ENCODE measurements around the gene EHD2. TPM values are rescaled to one million over a fixed set of nuclear protein-coding genes. Genes with fewer than 3 reads are reported as not detected.

EHD2 gene
- total RNA-seq, 1 experiment from 2014 or later: 60.5 TPM

DNA sequence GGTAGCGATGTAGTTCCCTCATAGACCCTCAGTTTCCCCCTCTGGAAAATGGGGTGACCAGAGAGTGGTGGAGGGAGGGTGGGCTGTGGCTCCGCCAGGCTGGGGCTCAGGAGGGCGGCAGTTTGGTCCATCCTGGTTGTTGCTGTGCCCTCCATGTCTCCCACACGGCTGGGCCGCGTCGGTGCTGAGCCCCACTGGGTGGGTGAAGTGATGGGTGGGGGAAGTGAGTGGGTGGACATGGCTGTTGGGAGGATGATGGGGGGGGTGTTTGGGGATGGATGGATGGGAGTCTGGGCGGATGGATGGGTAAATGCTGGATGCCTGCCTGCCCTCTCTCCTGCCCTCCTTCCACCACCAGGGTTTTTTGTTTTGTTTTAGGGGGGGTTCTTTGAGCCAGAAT, 16.6 kb upstream of the EHD2 start:
- Histone ChIP-seq H3K4me1 (ENCODE audit: control insufficient read depth in 1 of 2, insufficient read depth in 2 of 2, low read length in 2 of 2) (peaks cover 3 to 8% of the 10 kb centered on the region in 2 experiments; a peak in 3 of 4 replicates), H3K27ac (ENCODE audit: low read depth, low read length) (no peak overlapping the region), H3K4me3 (replicated peaks in 1 of 2; ENCODE audit: low read depth in 1 of 2, low read length in 2 of 2) (no peak overlapping the region), H3K36me3 (ENCODE audit: control insufficient read depth in 1 of 2, insufficient read depth in 2 of 2, low read length in 2 of 2) (peaks cover 0 to 7% of the 10 kb centered on the region in 2 experiments; a peak in 2 of 4 replicates), H4K20me1 (ENCODE audit: insufficient read depth) (no peaks in the 10 kb centered on the region), H3K4me2 (ENCODE audit: low read length) (no peak overlapping the region), H3K9me2 (ENCODE audit: insufficient read depth) (no peaks in the 10 kb centered on the region), H3K9ac (ENCODE audit: low read length) (no peak overlapping the region), H3K79me2 (ENCODE audit: insufficient read depth, low read length) (no peaks in the 10 kb centered on the region), H2AFZ (ENCODE audit: low read depth, low read length, poor library complexity, severe bottlenecking) (no peak overlapping the region), H3K27me3 (ENCODE audit: insufficient read depth, low read length) (no peaks in the 10 kb centered on the region), H3K9me3 (ENCODE audit: control insufficient read depth in 1 of 2, insufficient read depth in 1 of 2, low read depth in 1 of 2, low read length in 2 of 2) (no peaks in the 10 kb centered on the region)
- DNase-seq (ENCODE audit: low read depth, low spot score) (no peak), ATAC-seq (no peak)
- intact Hi-C loops (cut with micrococcal nuclease): loop anchor here (5.0 to 10.0 kb wide), 2 partner anchors 94 to 402 kb away; no protein-coding TSS in a partner anchor
- ChIA-PET POLR2A (interaction anchor here (0.6 kb wide), 1 partner anchor 27 kb away, joined by 3 read pairs; no protein-coding TSS in a partner anchor), RAD21 (ENCODE audit: low non-redundant PET in 1 of 2, low total read pairs in 2 of 2, uncharacterized antibody in 2 of 2, unreplicated experiment in 2 of 2) (no interaction called here), CTCF (interaction anchor here (2.3 kb wide), 1 partner anchor 268 kb away, joined by 11 read pairs; no protein-coding TSS in a partner anchor)
- BruUV-seq (replicated peaks): no TSS peak
- TF ChIP-seq POLR2AphosphoS5 (IDR thresholded peaks at IDR 0.05; ENCODE audit: low read depth, low read length) (no peak), CEBPB (IDR thresholded peaks at IDR 0.05; ENCODE audit: low read depth) (no peak), ZFX (IDR thresholded peaks at IDR 0.05) (no peak), SRF (IDR thresholded peaks at IDR 0.05; ENCODE audit: low read depth) (no peak), SP1 (IDR thresholded peaks at IDR 0.05; ENCODE audit: low read depth) (no peak), ZNF274 (IDR thresholded peaks at IDR 0.05; ENCODE audit: low read depth, low read length) (no peak)
- TF ChIP-seq, protein P1, sequence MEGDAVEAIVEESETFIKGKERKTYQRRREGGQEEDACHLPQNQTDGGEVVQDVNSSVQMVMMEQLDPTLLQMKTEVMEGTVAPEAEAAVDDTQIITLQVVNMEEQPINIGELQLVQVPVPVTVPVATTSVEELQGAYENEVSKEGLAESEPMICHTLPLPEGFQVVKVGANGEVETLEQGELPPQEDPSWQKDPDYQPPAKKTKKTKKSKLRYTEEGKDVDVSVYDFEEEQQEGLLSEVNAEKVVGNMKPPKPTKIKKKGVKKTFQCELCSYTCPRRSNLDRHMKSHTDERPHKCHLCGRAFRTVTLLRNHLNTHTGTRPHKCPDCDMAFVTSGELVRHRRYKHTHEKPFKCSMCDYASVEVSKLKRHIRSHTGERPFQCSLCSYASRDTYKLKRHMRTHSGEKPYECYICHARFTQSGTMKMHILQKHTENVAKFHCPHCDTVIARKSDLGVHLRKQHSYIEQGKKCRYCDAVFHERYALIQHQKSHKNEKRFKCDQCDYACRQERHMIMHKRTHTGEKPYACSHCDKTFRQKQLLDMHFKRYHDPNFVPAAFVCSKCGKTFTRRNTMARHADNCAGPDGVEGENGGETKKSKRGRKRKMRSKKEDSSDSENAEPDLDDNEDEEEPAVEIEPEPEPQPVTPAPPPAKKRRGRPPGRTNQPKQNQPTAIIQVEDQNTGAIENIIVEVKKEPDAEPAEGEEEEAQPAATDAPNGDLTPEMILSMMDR (IDR thresholded peaks at IDR 0.05 in 2 of 3, conservative IDR thresholded peaks at IDR 0.05 in 1 of 3; ENCODE audit: borderline replicate concordance in 1 of 3, insufficient read depth in 1 of 3, low read depth in 2 of 3, low read length in 2 of 3): no peak
- TF ChIP-seq, protein P2, sequence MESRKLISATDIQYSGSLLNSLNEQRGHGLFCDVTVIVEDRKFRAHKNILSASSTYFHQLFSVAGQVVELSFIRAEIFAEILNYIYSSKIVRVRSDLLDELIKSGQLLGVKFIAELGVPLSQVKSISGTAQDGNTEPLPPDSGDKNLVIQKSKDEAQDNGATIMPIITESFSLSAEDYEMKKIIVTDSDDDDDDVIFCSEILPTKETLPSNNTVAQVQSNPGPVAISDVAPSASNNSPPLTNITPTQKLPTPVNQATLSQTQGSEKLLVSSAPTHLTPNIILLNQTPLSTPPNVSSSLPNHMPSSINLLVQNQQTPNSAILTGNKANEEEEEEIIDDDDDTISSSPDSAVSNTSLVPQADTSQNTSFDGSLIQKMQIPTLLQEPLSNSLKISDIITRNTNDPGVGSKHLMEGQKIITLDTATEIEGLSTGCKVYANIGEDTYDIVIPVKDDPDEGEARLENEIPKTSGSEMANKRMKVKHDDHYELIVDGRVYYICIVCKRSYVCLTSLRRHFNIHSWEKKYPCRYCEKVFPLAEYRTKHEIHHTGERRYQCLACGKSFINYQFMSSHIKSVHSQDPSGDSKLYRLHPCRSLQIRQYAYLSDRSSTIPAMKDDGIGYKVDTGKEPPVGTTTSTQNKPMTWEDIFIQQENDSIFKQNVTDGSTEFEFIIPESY (IDR thresholded peaks at IDR 0.05; ENCODE audit: extremely low read depth, insufficient replicate concordance, low read length): no peak
- TF ChIP-seq, protein P3, sequence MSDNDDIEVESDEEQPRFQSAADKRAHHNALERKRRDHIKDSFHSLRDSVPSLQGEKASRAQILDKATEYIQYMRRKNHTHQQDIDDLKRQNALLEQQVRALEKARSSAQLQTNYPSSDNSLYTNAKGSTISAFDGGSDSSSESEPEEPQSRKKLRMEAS (IDR thresholded peaks at IDR 0.05): no peak

Data from HCT116 (cell line).